Activated naive CD8-positive, alpha-beta T cell treated with anti-CD3 and anti-CD28 coated beads for 36 hours (primary cell): ENCODE measurements around the gene SPATA2L. TPM values are rescaled to one million over a fixed set of nuclear protein-coding genes. Genes with fewer than 3 reads are reported as not detected.

Experiments used
- DNase-seq: peaks from one replicate; pipeline ENCODE4 v3.0.0; 2021
- H3K27ac Mint-ChIP-seq: one replicate; pipeline ENCODE4 v1.8.0; 2022; ENCODE audit warnings: mild to moderate bottlenecking, moderate library complexity, mixed read lengths
- H3K27me3 Mint-ChIP-seq: one replicate; pipeline ENCODE4 v1.8.0; 2022; ENCODE audit warnings: mild to moderate bottlenecking, mixed read lengths
- H3K36me3 Mint-ChIP-seq: one replicate; pipeline ENCODE4 v1.8.0; 2021; ENCODE audit warnings: mild to moderate bottlenecking, mixed read lengths
- H3K4me1 Mint-ChIP-seq: one replicate; pipeline ENCODE4 v1.8.0; 2021; ENCODE audit warnings: mixed read lengths
- H3K4me3 Mint-ChIP-seq: one replicate; pipeline ENCODE4 v1.8.0; 2022; ENCODE audit warnings: mild to moderate bottlenecking, moderate library complexity, mixed read lengths
- H3K9me3 Mint-ChIP-seq: one replicate; pipeline ENCODE4 v1.8.0; 2022; ENCODE audit warnings: mixed read lengths
- total RNA-seq, 2 experiments: library from RNA; stranded (reverse); gene quantifications; one replicate each; pipeline ENCODE4 v1.2.3, GENCODE V29; 2021

Gene SPATA2L
- total RNA-seq, 2 experiments from 2014 or later, result 3.2 to 3.3 TPM

GRCh38 chr16:89717688-89718505, 16.4 kb upstream of the SPATA2L start:
- H3K27me3 Mint-ChIP-seq, result no peaks in the 10 kb centered on the region
- no peak overlapping the region for H3K27ac Mint-ChIP-seq
- peak overlapping the region; percentile 10 for H3K4me3 Mint-ChIP-seq
- peaks cover 41% of the 10 kb centered on the region for H3K36me3 Mint-ChIP-seq
- no peaks in the 10 kb centered on the region for H3K9me3 Mint-ChIP-seq
- DNase-seq, result no peak
- H3K4me1 Mint-ChIP-seq, result peaks cover 25% of the 10 kb centered on the region

DNA sequence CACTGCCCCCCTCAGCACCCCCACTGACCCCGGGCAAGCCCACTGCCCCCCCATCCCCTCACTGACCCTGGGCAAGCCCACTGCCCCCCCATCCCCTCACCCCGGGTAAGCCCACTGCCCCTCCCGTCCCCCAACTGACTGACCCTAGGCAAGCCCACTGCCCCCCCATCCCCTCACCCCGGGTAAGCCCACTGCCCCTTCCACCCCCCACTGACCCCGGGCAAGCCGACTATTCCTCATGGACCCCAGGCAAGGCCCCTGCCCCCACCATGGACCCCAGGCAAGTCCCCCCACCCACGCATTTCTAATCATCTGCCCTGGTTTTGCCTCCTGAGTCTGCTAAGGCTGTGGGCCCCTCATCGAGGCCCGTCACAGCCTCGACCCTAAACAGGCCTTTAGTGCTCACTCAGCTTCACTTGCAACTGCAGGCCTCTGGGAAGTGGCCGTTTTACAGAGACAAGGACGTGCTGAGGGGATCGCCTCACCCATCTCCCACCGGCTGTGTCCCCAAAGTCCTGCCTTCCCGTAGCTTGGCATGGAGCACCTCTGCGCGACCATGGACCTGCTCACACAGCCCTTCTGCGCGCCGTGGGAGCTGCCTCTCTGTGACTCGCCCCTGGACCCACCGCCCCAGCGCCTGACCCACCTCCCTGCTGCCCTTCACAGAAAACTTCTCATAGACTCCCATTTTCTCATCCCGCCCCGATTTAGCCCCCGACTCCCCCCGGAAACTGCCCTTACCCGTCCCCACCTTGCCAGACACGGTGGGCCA, 15.6 kb upstream of the SPATA2L start:
- Mint-ChIP-seq H3K36me3 (peaks cover 35% of the 10 kb centered on the region), H3K4me3 (peak overlapping the region; percentile 10), H3K4me1 (peaks cover 22% of the 10 kb centered on the region), H3K9me3 (no peaks in the 10 kb centered on the region), H3K27me3 (no peaks in the 10 kb centered on the region), H3K27ac (no peak overlapping the region)
- no peak for DNase-seq

DNA sequence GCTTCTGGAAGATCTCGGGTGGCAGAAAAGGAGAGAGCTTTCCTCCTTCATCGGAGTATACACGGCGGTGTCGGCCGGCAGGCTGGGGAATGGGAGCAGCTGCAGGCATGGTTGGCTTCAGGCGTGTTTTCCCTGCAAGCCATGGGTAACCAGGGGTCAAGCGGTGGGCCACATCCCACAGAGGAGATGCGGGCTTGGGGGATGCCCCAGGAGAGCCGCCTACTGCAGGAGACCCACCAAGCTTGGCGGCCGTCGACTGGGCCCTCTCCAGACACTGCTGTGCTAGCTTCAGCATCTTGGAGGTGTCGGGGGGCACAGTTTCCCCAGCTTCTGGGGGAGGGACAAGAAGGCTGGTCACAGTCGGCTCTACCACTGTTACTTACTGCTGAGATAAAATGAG, 15.0 kb upstream of the SPATA2L start:
- Mint-ChIP-seq H3K27me3 (no peaks in the 10 kb centered on the region), H3K4me1 (peaks cover 22% of the 10 kb centered on the region), H3K9me3 (no peaks in the 10 kb centered on the region), H3K27ac (no peak overlapping the region), H3K36me3 (peaks cover 35% of the 10 kb centered on the region), H3K4me3 (no peak overlapping the region)
- no peak for DNase-seq

DNA sequence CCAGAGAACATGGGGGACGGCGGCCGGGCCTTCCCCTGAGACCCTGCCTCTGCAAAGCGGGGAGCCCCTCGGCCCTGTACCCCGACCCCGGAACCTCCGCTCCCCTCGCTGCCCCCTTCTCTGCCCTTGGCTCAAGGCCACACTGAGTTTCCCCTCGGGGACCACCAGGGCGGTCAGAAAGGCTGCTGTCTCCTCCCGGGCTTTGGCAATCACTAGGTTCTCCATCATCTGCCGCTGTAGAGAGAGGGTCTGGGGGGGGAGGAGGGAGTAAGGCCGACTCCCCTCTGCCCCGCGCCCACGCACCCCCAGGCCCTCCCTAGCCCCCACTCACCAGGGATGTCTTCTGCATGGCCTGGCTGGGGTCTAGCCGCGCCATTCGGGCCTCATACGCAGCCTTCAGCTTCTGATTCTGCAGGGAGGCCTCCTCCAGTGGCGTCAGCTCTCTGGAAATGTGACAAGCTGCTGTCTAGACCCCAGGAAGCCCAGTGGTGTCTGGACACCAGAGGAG, 10.8 kb upstream of the SPATA2L start:
- H3K27me3 Mint-ChIP-seq, result no peaks in the 10 kb centered on the region
- no peaks in the 10 kb centered on the region for H3K9me3 Mint-ChIP-seq
- H3K4me3 Mint-ChIP-seq, result peak overlapping the region; percentile 84
- DNase-seq, result no peak
- no peaks in the 10 kb centered on the region for H3K4me1 Mint-ChIP-seq
- peak overlapping the region; percentile 77 for H3K27ac Mint-ChIP-seq
- H3K36me3 Mint-ChIP-seq, result peaks cover 24% of the 10 kb centered on the region

- Mint-ChIP-seq H3K27me3 (no peaks in the 10 kb centered on the region), H3K4me3 (peak overlapping the region; percentile 84), H3K9me3 (no peaks in the 10 kb centered on the region), H3K4me1 (no peaks in the 10 kb centered on the region), H3K36me3 (peaks cover 21% of the 10 kb centered on the region), H3K27ac (peak overlapping the region; percentile 77)
- peak; percentile 84 for DNase-seq
Measured at GRCh38 chr16:89711601-89712273, 10.2 kb upstream of the SPATA2L start.

DNA sequence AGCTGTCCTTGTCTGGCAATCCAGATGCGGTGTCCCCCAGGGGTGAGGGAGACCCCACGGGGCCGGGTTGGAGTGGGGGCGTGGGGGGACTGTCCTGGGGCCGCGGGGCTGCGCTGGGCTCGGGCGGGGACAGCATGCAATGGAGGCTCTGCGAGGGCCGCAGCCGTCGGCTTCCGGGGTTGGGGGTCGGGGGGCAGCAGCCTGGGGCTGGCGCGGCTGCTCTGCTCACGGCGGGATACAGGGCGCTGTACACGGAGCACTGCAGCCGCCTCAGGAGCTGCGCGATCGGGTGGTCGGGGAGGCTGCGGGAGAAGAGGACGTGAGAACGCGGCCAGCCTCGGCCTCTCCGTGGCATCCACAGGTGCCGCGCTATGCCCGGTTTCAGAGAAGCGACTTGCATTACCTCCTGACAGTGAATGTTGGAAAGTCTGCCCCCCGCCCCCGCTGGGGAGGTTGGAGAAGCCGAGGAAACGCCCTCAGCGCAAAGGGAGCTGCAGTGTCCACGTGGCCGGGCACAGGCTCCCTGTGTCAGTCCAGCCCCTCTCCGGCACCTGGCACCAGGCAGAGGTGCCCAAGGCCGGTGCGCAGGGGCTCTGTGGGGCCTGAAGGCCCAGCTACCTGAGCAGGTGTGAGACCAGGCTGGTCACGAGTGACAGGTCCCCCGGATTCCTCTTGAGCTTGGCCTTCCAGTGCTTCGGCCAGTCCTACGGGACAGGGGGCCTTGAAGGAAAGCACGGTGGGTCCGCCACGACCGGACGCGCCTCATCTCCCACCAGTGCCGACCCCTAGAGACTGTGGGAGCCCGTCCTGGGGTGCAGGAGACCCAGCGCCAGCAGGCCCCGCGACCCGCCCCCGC, 9.4 kb upstream of the SPATA2L start:
- H3K4me1 Mint-ChIP-seq, result peaks cover 2% of the 10 kb centered on the region
- peaks cover 17% of the 10 kb centered on the region for H3K36me3 Mint-ChIP-seq
- H3K4me3 Mint-ChIP-seq, result no peak overlapping the region
- no peaks in the 10 kb centered on the region for H3K9me3 Mint-ChIP-seq
- no peak overlapping the region for H3K27ac Mint-ChIP-seq
- no peak for DNase-seq
- H3K27me3 Mint-ChIP-seq, result no peaks in the 10 kb centered on the region

DNA sequence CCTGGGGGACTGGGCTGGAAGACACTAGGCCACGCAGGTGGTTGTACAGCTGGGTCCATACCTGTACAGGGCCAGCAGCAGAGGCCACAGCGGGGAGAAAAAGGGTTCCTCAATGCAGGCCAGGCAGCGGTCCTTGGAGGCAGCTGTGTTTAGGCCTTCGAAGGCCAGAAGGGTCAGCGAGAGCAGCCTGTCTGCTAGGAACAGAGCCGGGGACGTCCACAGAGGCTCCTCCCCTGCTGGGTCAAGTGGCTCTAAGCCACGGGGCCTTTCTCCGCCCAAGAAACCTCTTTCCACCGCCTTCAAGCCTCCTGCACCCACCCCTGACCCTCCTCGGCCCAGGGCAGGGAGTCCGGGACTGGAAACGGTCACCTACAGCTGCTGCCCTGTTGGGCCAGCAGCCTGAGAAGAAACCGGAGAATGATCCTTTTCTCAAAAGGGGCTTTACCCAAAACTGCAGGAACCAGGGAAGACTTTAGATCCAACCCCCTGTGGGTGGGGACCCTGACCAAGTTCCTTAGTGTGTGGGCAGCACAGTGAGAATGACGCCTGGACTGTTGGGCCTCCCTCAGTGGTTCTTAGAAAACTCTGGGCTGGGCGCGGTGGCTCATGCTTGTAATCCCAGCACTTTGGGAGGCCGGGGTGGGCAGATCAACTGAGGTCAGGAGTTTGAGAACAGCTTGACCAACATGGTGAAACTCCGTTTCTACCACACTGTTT, 8.4 kb upstream of the SPATA2L start:
- Mint-ChIP-seq H3K36me3 (peaks cover 11% of the 10 kb centered on the region), H3K4me1 (peaks cover 4% of the 10 kb centered on the region), H3K9me3 (no peaks in the 10 kb centered on the region), H3K27ac (no peak overlapping the region), H3K27me3 (no peaks in the 10 kb centered on the region), H3K4me3 (no peak overlapping the region)
- no peak for DNase-seq

DNA sequence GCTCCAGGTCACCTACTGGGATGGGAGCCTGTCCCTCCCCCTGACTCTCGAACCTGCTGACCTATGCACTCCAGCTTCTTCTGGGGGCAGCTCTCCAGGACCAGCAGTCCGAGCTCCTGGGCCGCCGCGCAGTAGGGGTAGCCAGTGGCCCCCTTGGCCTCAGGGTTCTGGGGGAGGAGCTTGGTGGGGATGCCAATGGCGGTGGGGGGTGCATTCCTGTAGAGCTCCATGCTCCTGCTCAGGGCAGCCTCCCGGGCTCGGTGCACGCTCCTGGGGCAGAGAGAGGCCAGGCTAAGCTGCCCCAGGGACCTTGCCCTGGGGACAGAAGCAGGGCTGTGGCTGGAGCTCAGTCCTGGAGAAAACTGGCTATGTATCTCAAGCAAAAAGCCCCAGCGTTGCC, 7.7 kb upstream of the SPATA2L start:
- Mint-ChIP-seq H3K27me3 (no peaks in the 10 kb centered on the region), H3K4me3 (no peak overlapping the region), H3K36me3 (peaks cover 4% of the 10 kb centered on the region), H3K4me1 (peaks cover 4% of the 10 kb centered on the region), H3K27ac (no peak overlapping the region), H3K9me3 (no peaks in the 10 kb centered on the region)
- no peak for DNase-seq

DNA sequence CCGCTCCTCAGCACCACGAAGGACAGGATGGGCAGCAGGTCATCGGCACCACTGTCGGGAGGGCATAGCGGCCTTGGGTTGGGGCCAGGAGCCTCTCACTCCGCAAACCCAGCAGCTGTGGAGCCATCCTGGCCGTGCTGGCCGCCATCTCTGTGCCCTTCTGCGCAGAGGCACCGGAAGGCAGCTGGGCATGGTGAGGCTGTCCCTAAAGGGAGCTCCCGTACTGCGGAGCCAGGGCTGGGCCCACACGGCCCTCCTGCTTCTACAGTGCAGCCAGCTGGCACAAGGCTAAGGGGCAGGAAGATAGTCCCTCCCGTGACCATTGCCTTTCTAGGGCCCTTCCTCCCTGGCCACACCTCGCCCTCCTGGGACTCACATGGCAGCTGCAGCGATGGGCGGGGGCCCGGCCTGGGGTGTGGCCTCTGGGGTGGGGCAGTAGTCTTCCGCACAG, 7.0 kb upstream of the SPATA2L start:
- no peak for DNase-seq
- H3K36me3 Mint-ChIP-seq, result no peaks in the 10 kb centered on the region
- no peak overlapping the region for H3K4me3 Mint-ChIP-seq
- no peak overlapping the region for H3K27ac Mint-ChIP-seq
- peaks cover 4% of the 10 kb centered on the region for H3K4me1 Mint-ChIP-seq
- H3K9me3 Mint-ChIP-seq, result no peaks in the 10 kb centered on the region
- no peaks in the 10 kb centered on the region for H3K27me3 Mint-ChIP-seq

DNA sequence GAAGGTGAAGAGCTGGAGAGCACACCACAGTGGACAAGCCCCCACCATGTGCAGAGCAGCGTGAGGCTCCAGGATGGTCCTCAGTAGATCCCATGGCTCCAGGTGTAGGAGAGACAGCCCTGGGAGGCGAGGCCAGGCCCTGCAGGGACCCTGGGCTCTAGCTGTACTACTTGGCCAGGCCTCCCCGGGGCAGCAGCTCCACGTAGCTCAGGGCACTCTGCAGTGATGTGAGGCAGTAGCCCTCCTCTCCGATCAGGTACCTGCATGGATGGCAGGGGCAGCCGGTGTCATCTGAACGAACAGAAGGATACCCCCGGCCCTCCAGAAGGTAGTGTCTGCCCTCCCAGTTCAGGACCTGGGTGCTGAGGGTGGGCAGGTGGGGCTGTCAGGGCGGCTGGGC, 6.2 kb upstream of the SPATA2L start:
- no peak overlapping the region for H3K4me3 Mint-ChIP-seq
- H3K9me3 Mint-ChIP-seq, result no peaks in the 10 kb centered on the region
- no peak overlapping the region for H3K27ac Mint-ChIP-seq
- peaks cover 4% of the 10 kb centered on the region for H3K4me1 Mint-ChIP-seq
- DNase-seq, result no peak
- H3K36me3 Mint-ChIP-seq, result no peaks in the 10 kb centered on the region
- H3K27me3 Mint-ChIP-seq, result no peaks in the 10 kb centered on the region

- no peak for DNase-seq
- Mint-ChIP-seq H3K9me3 (no peaks in the 10 kb centered on the region), H3K36me3 (no peaks in the 10 kb centered on the region), H3K27ac (no peak overlapping the region), H3K4me1 (peaks cover 10% of the 10 kb centered on the region), H3K27me3 (no peaks in the 10 kb centered on the region), H3K4me3 (no peak overlapping the region)
Measured at GRCh38 chr16:89706518-89707260, 5.2 kb upstream of the SPATA2L start.

DNA sequence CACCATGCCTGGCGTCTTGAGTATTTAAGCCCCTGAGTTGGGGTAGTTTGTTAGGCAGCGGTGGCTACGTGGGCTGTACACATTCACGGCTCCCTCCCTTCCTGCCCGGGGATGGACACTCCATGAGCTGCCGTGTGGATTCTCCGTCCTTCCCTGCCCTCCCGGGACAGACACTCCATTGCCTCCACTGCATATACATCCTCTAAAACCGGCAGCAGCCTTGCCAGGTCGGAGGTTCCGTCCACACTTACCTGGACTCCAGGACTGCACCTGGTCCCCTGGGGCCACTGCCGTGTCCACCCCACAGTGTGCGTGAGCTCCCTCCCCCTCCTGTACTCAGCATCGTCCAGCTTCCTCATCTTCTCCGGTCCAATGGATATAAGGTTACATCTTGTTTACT, 3.5 kb upstream of the SPATA2L start:
- H3K27me3 Mint-ChIP-seq, result no peaks in the 10 kb centered on the region
- DNase-seq, result no peak
- no peaks in the 10 kb centered on the region for H3K9me3 Mint-ChIP-seq
- H3K27ac Mint-ChIP-seq, result no peak overlapping the region
- H3K36me3 Mint-ChIP-seq, result no peaks in the 10 kb centered on the region
- no peak overlapping the region for H3K4me3 Mint-ChIP-seq
- peaks cover 12% of the 10 kb centered on the region for H3K4me1 Mint-ChIP-seq

DNA sequence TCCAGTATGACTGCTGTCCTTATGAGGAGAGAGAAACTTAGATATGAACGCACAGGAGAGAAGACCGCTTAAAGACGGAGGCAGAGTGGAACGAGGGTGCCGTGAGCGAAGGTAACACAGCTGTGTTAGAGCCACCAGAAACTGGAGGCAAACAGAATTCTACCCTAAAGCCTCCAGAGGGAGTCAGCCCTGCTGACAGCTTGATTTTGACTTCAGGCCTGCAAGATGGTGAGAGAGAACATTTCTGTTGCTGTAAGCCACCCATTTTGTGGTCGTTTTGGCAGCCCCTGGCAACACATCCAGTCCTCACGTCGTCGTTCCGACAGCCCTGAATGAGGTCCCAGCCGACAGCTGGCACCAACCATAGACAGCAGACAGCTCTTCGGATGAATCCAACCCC, 2.8 kb upstream of the SPATA2L start:
- no peak for DNase-seq
- Mint-ChIP-seq H3K27me3 (no peaks in the 10 kb centered on the region), H3K9me3 (no peaks in the 10 kb centered on the region), H3K4me1 (peaks cover 16% of the 10 kb centered on the region), H3K27ac (no peak overlapping the region), H3K36me3 (no peaks in the 10 kb centered on the region), H3K4me3 (no peak overlapping the region)
